Heart right ventricle (tissue), 16 donors: ENCODE measurements around the gene IL1RAPL2. TPM values are rescaled to one million over a fixed set of nuclear protein-coding genes. Genes with fewer than 3 reads are reported as not detected.

Experiments used
- ATAC-seq, 8 donors: fragments of 200-7000 bp; cut with Tn5 transposase; one replicate each; pipeline ENCODE4 v1.9.1; 2020; ENCODE audit warnings: mild to moderate bottlenecking in 8 of 8, moderate library complexity in 8 of 8, moderate number of reproducible peaks in 1 of 8
- DNase-seq, 2 donors: peaks; one replicate each; pipeline ENCODE4 v3.0.0-alpha.2; 2020
- H3K27ac ChIP-seq, 10 donors: fragments of 200-600 bp; sonication (generic) in 2 of 10; one replicate each; pipeline versions ENCODE4 v1.5.0 to v1.8.0; 2020 to 2022; ENCODE audit warnings: mild to moderate bottlenecking in 3 of 10
- H3K27me3 ChIP-seq, 7 donors: fragments of 200-600 bp; one replicate each; pipeline ENCODE4 v1.8.0; 2021 to 2022; ENCODE audit warnings: mild to moderate bottlenecking in 2 of 7
- H3K36me3 ChIP-seq, 9 donors: fragments of 200-600 bp; sonication (generic) in 1 of 9; one replicate each; pipeline versions ENCODE4 v1.5.0 to v1.8.0; 2020 to 2022; ENCODE audit warnings: mild to moderate bottlenecking in 2 of 9
- H3K4me1 ChIP-seq, 9 donors: fragments of 200-600 bp; sonication (generic) in 1 of 9; one replicate each; pipeline versions ENCODE4 v1.5.0 to v1.8.0; 2020 to 2022; ENCODE audit warnings: mild to moderate bottlenecking in 4 of 9
- H3K4me3 ChIP-seq, 10 donors: fragments of 200-600 bp; sonication (generic) in 2 of 10; one replicate each; pipeline versions ENCODE4 v1.5.0 to v1.8.0; 2020 to 2022; ENCODE audit warnings: mild to moderate bottlenecking in 7 of 10, moderate library complexity in 2 of 10
- H3K9me3 ChIP-seq, 11 donors: fragments of 200-600 bp in 10 of 11; sonication (generic) in 2 of 11; one replicate each; pipeline versions ENCODE4 v1.5.0 to v1.8.0; 2013 to 2022; ENCODE audit warnings: mild to moderate bottlenecking in 2 of 11, control low read depth in 1 of 11, moderate library complexity in 1 of 11
- WGBS, 2 donors: extraction: QIAGEN DNeasy Blood & Tissue Kit; methylation state at CpG; one replicate each; pipeline ENCODE4 v1.1.7; 2013; ENCODE audit warnings: inconsistent platforms in 1 of 2; 5-methylcytosine and 5-hydroxymethylcytosine counted together
- intact Hi-C, 10 donors: fragments of 100-400 bp; cut with DNase I; formaldehyde crosslinking; loops; one replicate each; pipeline versions ENCODE4 v1.11.1 to v1.14.2; 2022
- polyA plus RNA-seq, 2 donors: library from polyadenylated mRNA; stranded (reverse); fragments of 200-250 nt; gene quantifications; one replicate each; pipeline ENCODE4 v1.2.3, GENCODE V29; 2013
- total RNA-seq, 10 donors: library from RNA; stranded (reverse); fragmentation: NEBNext Ultra II Directional in 3 of 10; extraction: Animal tissue kit (Norgen Biotek cat#: 25700) in 3 of 10; gene quantifications; one replicate each; pipeline versions ENCODE4 v1.2.1 to v1.2.4, GENCODE V29; 2021 to 2023
- TF ChIP-seq, protein P1 (sequence below), 9 donors: fragments of 200-600 bp; sonication (generic) in 2 of 9; IDR thresholded peaks; one replicate each; pipeline versions ENCODE4 v1.5.0 to v1.8.0; 2021 to 2022; ENCODE audit warnings: antibody characterized with exemption in 9 of 9, mild to moderate bottlenecking in 5 of 9, moderate library complexity in 1 of 9
- donor health status: Arrhythmogenic right ventricular cardiomyopathy.
- donor health status: ischemic (EF 13 %, LVEDD 7.1; RV severe dilation, severe dysfunction).
- donor health status: healthy with polysubstance abuse.
- donor health status: DM: no; HTN: yes; CAD: no.
- donor health status: DM: no; HTN: no; CAD: no.
- donor health status: ischemic (EF 25% LVEDD 6.9; RV normal size, moderate dysfunction).
- donor health status: ischemic (EF 25% LVEDD 5.7; RV mildly dilated, moderate dysfunction).
- donor health status: healthy.
- donor health status: DM: yes; HTN: yes; CAD: no.
- donor health status: Ischemic cardiomyopathy.
- donor health status: ischemic (EF 35%, LVEDD 5.7; RV mildly dilated, moderate dysfunction).
- donor health status: nonischemic (EF 11% LVEDD 7.7; RV severe dilation, severe dysfunction).
- donor health status: DM: yes; HTN: yes; CAD: no.
- donor health status: PGD.
- donor health status: ischemic (EF 29% LVEDD 5.4; RV normal size, mild dysfunction).
- donor health status: nonischemic (EF 23%, LVEDD 6.1; RV moderate dilation, normal function).

IL1RAPL2 gene
- total and polyA plus RNA-seq, 12 donors: 0.01 TPM; not detected in 11

DNA sequence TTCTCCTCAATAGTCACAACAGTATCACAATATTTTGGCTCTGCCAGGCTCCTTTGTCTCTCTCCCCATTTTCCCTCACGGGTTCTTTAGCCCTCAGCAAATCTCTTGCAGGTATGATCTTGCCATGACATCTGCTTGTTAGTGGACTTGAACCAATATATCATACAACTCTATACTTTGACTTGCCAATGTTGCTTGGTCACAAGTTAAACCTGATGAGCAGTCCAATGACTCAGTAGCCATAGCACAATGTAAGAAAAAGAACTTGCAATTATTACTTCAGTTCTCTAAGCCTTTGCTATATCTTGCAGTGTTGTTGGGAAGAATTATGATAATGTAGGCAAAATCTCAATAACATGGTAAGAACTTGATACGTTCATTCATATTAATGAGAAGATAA is 1081.8 kb downstream of the IL1RAPL2 start:
- intact Hi-C loops: no loop called here
- H3K4me3 ChIP-seq: no peak overlapping the region
- DNase-seq (no peak), ATAC-seq (no peak)
- WGBS, 2 donors: 81% methylated on average over 2 of the region's 2 CpGs
- no peaks in the 10 kb centered on the region for H3K9me3 ChIP-seq
- no peaks in the 10 kb centered on the region for H3K4me1 ChIP-seq
- TF ChIP-seq, protein P1, sequence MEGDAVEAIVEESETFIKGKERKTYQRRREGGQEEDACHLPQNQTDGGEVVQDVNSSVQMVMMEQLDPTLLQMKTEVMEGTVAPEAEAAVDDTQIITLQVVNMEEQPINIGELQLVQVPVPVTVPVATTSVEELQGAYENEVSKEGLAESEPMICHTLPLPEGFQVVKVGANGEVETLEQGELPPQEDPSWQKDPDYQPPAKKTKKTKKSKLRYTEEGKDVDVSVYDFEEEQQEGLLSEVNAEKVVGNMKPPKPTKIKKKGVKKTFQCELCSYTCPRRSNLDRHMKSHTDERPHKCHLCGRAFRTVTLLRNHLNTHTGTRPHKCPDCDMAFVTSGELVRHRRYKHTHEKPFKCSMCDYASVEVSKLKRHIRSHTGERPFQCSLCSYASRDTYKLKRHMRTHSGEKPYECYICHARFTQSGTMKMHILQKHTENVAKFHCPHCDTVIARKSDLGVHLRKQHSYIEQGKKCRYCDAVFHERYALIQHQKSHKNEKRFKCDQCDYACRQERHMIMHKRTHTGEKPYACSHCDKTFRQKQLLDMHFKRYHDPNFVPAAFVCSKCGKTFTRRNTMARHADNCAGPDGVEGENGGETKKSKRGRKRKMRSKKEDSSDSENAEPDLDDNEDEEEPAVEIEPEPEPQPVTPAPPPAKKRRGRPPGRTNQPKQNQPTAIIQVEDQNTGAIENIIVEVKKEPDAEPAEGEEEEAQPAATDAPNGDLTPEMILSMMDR (IDR thresholded peaks at IDR 0.05): no peak
- H3K27ac ChIP-seq: no peak overlapping the region
- no peaks in the 10 kb centered on the region for H3K36me3 ChIP-seq
- peaks cover 0 to 5% (median 0%) of the 10 kb centered on the region in 7 donors for H3K27me3 ChIP-seq

DNA sequence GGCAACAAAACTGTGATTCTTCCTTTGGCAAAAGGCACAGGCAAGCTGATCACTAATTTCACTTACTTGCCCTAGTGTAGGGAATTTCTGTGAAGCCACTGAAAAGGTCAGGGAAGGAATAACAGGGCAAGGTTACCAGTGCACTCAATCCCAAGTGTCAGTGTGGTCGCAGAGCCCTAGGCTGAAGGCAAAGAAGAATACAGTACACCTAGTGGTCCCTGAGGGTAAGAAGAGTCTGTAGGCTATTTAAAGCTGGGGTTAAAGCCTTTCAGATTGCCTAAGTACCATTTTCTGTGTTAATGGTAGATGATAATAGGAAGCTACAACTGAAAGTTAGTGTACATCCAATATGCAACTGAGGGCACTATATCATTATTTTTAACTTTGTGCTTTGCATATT is 1082.7 kb downstream of the IL1RAPL2 start:
- intact Hi-C loops: no loop called here
- Histone ChIP-seq H3K27me3 (peaks cover 0 to 10% (median 0%) of the 10 kb centered on the region in 7 donors), H3K4me3 (no peak overlapping the region), H3K27ac (no peak overlapping the region), H3K9me3 (no peaks in the 10 kb centered on the region), H3K4me1 (no peaks in the 10 kb centered on the region), H3K36me3 (no peaks in the 10 kb centered on the region)
- DNase-seq (no peak), ATAC-seq (no peak)
- 76 to 100% methylated on average over 1 of the region's 1 CpG for WGBS, 2 donors
- TF ChIP-seq, protein P1 (IDR thresholded peaks at IDR 0.05): no peak

DNA sequence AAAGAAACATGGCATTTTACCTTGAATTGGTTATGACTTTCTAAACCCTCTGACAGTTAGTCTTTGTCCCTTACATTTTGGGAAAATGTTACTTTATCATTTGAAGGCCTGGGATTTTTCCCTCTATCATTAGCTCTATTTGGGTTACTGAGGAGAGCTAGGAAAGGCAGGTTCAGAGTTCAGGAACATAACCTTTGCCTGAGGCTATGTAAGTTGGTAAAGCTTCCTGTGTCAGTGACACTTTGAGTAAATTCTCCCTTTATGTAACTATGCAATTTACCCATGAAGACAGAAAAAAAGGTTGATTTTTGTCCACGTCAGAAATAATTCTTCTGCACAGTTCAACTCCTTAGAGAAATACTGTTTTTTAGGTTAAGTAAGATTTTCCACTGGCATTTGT is 1084.6 kb downstream of the IL1RAPL2 start:
- WGBS, 2 donors: 32 to 36% methylated on average over 1 of the region's 1 CpG
- peak in 2 of 8 donors; percentile 16 to 53 for ATAC-seq
- H3K4me1 ChIP-seq: no peaks in the 10 kb centered on the region
- peaks cover 0 to 24% (median 0%) of the 10 kb centered on the region in 7 donors for H3K27me3 ChIP-seq
- no peak for DNase-seq
- H3K36me3 ChIP-seq: no peaks in the 10 kb centered on the region
- peak overlapping the region in 5 of 10 donors; percentile 10 to 53 (median 40) for H3K27ac ChIP-seq
- H3K9me3 ChIP-seq: no peaks in the 10 kb centered on the region
- no peak overlapping the region for H3K4me3 ChIP-seq
- intact Hi-C loops: no loop called here
- TF ChIP-seq, protein P1 (IDR thresholded peaks at IDR 0.05): no peak

DNA sequence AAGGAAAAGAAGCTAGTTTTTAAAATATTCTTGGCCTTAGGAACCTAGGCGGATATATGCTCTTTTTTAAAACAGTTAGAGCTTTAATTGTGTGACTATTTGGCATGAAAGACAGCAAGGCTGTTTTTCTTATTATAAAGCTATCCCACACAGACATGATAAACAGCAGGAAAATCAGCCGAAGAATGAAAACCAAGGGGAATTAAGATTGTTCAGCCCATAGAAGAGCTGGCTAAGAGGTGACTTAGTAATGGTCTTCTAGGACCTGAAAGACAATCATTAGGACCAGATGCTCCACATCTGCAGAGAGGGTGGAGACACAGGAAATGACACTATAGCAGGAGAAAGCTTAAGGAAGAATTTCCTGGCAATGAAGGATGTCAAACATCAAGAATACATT is 1085.0 kb downstream of the IL1RAPL2 start:
- DNase-seq: no peak
- no peaks in the 10 kb centered on the region for H3K36me3 ChIP-seq
- intact Hi-C loops: no loop called here
- H3K27me3 ChIP-seq: peaks cover 0 to 24% (median 0%) of the 10 kb centered on the region in 7 donors
- ATAC-seq: peak in 4 of 8 donors; percentile 24 to 61 (median 32)
- WGBS, 2 donors: 53 to 60% methylated on average over 2 of the region's 2 CpGs
- no peaks in the 10 kb centered on the region for H3K9me3 ChIP-seq
- H3K4me3 ChIP-seq: no peak overlapping the region
- H3K4me1 ChIP-seq: no peaks in the 10 kb centered on the region
- TF ChIP-seq, protein P1 (IDR thresholded peaks at IDR 0.05): no peak
- peak overlapping the region in 1 of 10 donors; percentile 9 for H3K27ac ChIP-seq
